HCT116 (cell line): ENCODE measurements around the gene CDC42SE2. TPM values are rescaled to one million over a fixed set of nuclear protein-coding genes. Genes with fewer than 3 reads are reported as not detected.

Experiments
- ATAC-seq: fragments of 200-7000 bp; cut with Tn5 transposase; 2 replicates; pipeline ENCODE4 v1.9.1; 2020; ENCODE audit warnings: mild to moderate bottlenecking, moderate library complexity
- BruUV-seq: library from RNA; stranded (reverse); fragments of 400-500 nt; replicated peaks from 2 replicates; lab custom pipeline; 2021; lab: Mats Ljungman, UMichigan
- CTCF ChIA-PET: fragments of 300-600 bp; sonication (Branson Sonifier 250); formaldehyde crosslinking; loops from one replicate; lab custom pipeline; 2021; ENCODE audit warnings: antibody characterized with exemption; lab: Charles Lee
- POLR2A ChIA-PET: fragments of 300-600, 350-600 bp; sonication (Branson Sonifier 250); formaldehyde crosslinking; loops from one replicate; lab custom pipeline; 2021; ENCODE audit warnings: antibody characterized with exemption; lab: Charles Lee
- RAD21 ChIA-PET, 2 experiments: fragments of 300-600 bp; sonication (Branson Sonifier 250); formaldehyde crosslinking; loops; one replicate each; lab custom pipeline; 2023; ENCODE audit warnings: low total read pairs in 2 of 2; ENCODE audit not compliant: uncharacterized antibody in 2 of 2, unreplicated experiment in 2 of 2, low non-redundant PET in 1 of 2; lab: Charles Lee
- DNase-seq: peaks from one replicate; pipeline ENCODE4 v3.0.0-alpha.2; 2010; ENCODE audit warnings: low read depth, low spot score
- H2AFZ ChIP-seq: fragments of 200-600 bp; shearing (Covaris generic), sonication (generic); 2 replicates; pipeline ENCODE4 v1.6.1; 2017; ENCODE audit warnings: low read depth, mixed run types, mixed read lengths, antibody characterized with exemption, low read length; ENCODE audit not compliant: poor library complexity, severe bottlenecking
- H3K27ac ChIP-seq: 2 replicates; pipeline ENCODE4 v1.5.1; 2012; ENCODE audit warnings: low read depth, low read length
- H3K27me3 ChIP-seq: fragments of 200-600 bp; sonication (generic); 2 replicates; pipeline ENCODE4 v1.6.1; 2016; ENCODE audit warnings: mixed run types, low read length, mixed read lengths; ENCODE audit not compliant: insufficient read depth
- H3K36me3 ChIP-seq, 2 experiments: fragments of 200-500 bp in 1 of 2; fragments of 200-600 bp in 1 of 2; sonication (Bioruptor generic) in 1 of 2; sonication (generic) in 1 of 2; 2 replicates each; pipeline versions ENCODE4 v1.5.1 to v1.6.1; 2014 to 2016; ENCODE audit warnings: low read length in 2 of 2, inconsistent platforms in 1 of 2, mixed read lengths in 1 of 2, mixed run types in 1 of 2; ENCODE audit not compliant: insufficient read depth in 2 of 2, control insufficient read depth in 1 of 2
- H3K4me1 ChIP-seq, 2 experiments: fragments of 200-600 bp in 1 of 2; sonication (generic) in 1 of 2; 2 replicates each; pipeline versions ENCODE4 v1.5.1 to v1.6.1; 2012 to 2017; ENCODE audit warnings: low read length in 2 of 2, inconsistent platforms in 1 of 2, mild to moderate bottlenecking in 1 of 2, mixed read lengths in 1 of 2, mixed run types in 1 of 2, moderate library complexity in 1 of 2; ENCODE audit not compliant: insufficient read depth in 2 of 2, control insufficient read depth in 1 of 2
- H3K4me2 ChIP-seq: fragments of 200-600 bp; sonication (generic); 2 replicates; pipeline ENCODE4 v1.6.1; 2017; ENCODE audit warnings: mixed run types, low read length, mixed read lengths
- H3K4me3 ChIP-seq, 2 experiments: fragments of 200-600 bp in 1 of 2; sonication (generic) in 1 of 2; replicated peaks in 1 of 2; 2 replicates each; pipeline ENCODE4 v1.5.1; 2011 to 2016; ENCODE audit warnings: low read length in 2 of 2, control low read depth in 1 of 2, low read depth in 1 of 2, mild to moderate bottlenecking in 1 of 2, mixed read lengths in 1 of 2, mixed run types in 1 of 2
- H3K79me2 ChIP-seq: fragments of 200-600 bp; sonication (generic); 2 replicates; pipeline ENCODE4 v1.6.1; 2017; ENCODE audit warnings: mild to moderate bottlenecking, mixed run types, low read length, moderate library complexity, mixed read lengths; ENCODE audit not compliant: insufficient read depth
- H3K9ac ChIP-seq: fragments of 200-600 bp; sonication (generic); 2 replicates; pipeline ENCODE4 v1.6.1; 2016; ENCODE audit warnings: low read length, mixed read lengths
- H3K9me2 ChIP-seq: fragments of 200-600 bp; sonication (generic), shearing (Covaris generic); 2 replicates; pipeline ENCODE4 v1.6.1; 2017; ENCODE audit warnings: mixed run types, mild to moderate bottlenecking, moderate library complexity; ENCODE audit not compliant: insufficient read depth
- H3K9me3 ChIP-seq, 2 experiments: fragments of 200-500 bp in 1 of 2; fragments of 200-600 bp in 1 of 2; sonication (Bioruptor generic) in 1 of 2; sonication (generic) in 1 of 2; 2 replicates each; pipeline ENCODE4 v1.6.1; 2014 to 2017; ENCODE audit warnings: low read length in 2 of 2, mixed read lengths in 2 of 2, inconsistent platforms in 1 of 2, low read depth in 1 of 2, mild to moderate bottlenecking in 1 of 2, mixed run types in 1 of 2, moderate library complexity in 1 of 2; ENCODE audit not compliant: control insufficient read depth in 1 of 2, insufficient read depth in 1 of 2
- H4K20me1 ChIP-seq: fragments of 200-600 bp; sonication (generic), shearing (Covaris generic); 2 replicates; pipeline ENCODE4 v1.6.1; 2017; ENCODE audit warnings: mixed run types, mild to moderate bottlenecking, moderate library complexity; ENCODE audit not compliant: insufficient read depth
- CBX3 ChIP-seq: IDR thresholded peaks from 2 replicates; pipeline ENCODE4 v1.6.1; 2012; ENCODE audit warnings: low read depth
- CEBPB ChIP-seq: IDR thresholded peaks from 2 replicates; pipeline ENCODE4 v1.6.1; 2012; ENCODE audit warnings: low read depth
- EGR1 ChIP-seq: IDR thresholded peaks from 2 replicates; pipeline ENCODE4 v1.6.1; 2012; ENCODE audit warnings: low read depth
- ELF1 ChIP-seq: IDR thresholded peaks from 2 replicates; pipeline ENCODE4 v1.6.1; 2012; ENCODE audit warnings: low read depth, borderline replicate concordance
- EZH2phosphoT487 ChIP-seq: fragments of 200-600 bp; IDR thresholded peaks from 2 replicates; pipeline ENCODE4 v1.6.1; 2018; ENCODE audit warnings: antibody characterized with exemption, borderline replicate concordance
- POLR2A ChIP-seq: IDR thresholded peaks from 2 replicates; pipeline ENCODE4 v1.7.0; 2011; ENCODE audit warnings: borderline replicate concordance; ENCODE audit not compliant: insufficient read depth, insufficient read length; ENCODE audit errors: extremely low read depth
- POLR2AphosphoS5 ChIP-seq: IDR thresholded peaks from 2 replicates; pipeline ENCODE4 v1.6.1; 2011; ENCODE audit warnings: mild to moderate bottlenecking, low read depth, low read length, moderate library complexity
- RAD21 ChIP-seq: IDR thresholded peaks from 2 replicates; pipeline ENCODE4 v1.6.1; 2012; ENCODE audit warnings: low read depth, mild to moderate bottlenecking
- SRF ChIP-seq: IDR thresholded peaks from 2 replicates; pipeline ENCODE4 v1.6.1; 2012; ENCODE audit warnings: low read depth
- YY1 ChIP-seq: IDR thresholded peaks from 2 replicates; pipeline ENCODE4 v1.6.1; 2011; ENCODE audit warnings: low read length, low read depth, moderate library complexity, mild to moderate bottlenecking; ENCODE audit not compliant: insufficient replicate concordance; ENCODE audit errors: extremely low read depth
- ZBTB33 ChIP-seq: IDR thresholded peaks from 2 replicates; pipeline ENCODE4 v1.6.1; 2011; ENCODE audit warnings: mild to moderate bottlenecking, low read length, moderate library complexity; ENCODE audit not compliant: insufficient replicate concordance; ENCODE audit errors: extremely low read depth
- ZNF274 ChIP-seq: fragments of 200-500 bp; sonication (Bioruptor generic); IDR thresholded peaks from 2 replicates; pipeline ENCODE4 v1.6.1; 2014; ENCODE audit warnings: mild to moderate bottlenecking, low read depth, low read length, inconsistent platforms
- intact Hi-C: fragments of 100-400 bp; cut with micrococcal nuclease; formaldehyde crosslinking; loops from 2 replicates; pipeline ENCODE4 v1.10.0; 2022
- total RNA-seq: library from RNA; stranded (reverse); gene quantifications from one replicate; pipeline ENCODE4 v1.2.1, GENCODE V29; 2021; ENCODE audit not compliant: unreplicated experiment
- TF ChIP-seq, protein P1 (sequence below), 3 experiments: fragments of 200-600 bp in 1 of 3; sonication (generic) in 1 of 3; IDR thresholded peaks in 2 of 3; conservative IDR thresholded peaks in 1 of 3; 2 replicates each; pipeline ENCODE4 v1.5.1; 2012 to 2017; ENCODE audit warnings: low read depth in 2 of 3, low read length in 2 of 3, antibody characterized with exemption in 1 of 3, borderline replicate concordance in 1 of 3, control low read depth in 1 of 3, mild to moderate bottlenecking in 1 of 3, mixed read lengths in 1 of 3, mixed run types in 1 of 3, moderate library complexity in 1 of 3; ENCODE audit not compliant: insufficient read depth in 1 of 3

The CDC42SE2 gene
- total RNA-seq, 1 experiment from 2014 or later: 27.0 TPM

DNA sequence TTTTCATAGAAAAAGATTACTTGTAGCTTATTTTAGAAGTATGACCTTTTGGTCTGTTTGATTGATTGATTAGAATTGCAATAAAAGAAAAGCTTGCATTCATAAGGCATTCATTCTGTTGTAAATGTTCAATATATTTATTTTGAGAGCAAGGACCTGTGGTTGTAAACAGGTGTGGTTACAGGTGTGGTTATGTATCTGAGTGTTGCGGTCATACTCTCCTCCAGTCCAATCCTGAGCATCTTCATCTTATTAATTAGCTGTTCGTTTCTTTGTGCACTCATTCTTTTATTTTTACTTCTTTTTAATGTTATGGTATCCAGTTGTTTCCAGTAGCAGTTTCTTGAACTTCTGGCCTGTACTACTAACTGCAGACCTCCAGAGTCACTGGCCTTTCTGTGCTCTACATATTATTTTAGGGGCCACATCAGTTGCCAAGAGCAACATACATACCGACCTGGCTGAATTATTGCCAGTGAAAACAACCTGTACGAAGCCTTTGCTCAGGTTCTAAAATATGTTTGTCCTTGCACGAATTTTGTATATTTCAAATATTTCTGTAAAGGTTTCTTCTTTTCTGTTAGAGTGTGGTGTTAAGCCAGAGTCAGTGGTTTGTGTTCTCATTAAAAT is 128.7 kb downstream of the CDC42SE2 start:
- Histone ChIP-seq H3K27me3 (no peaks in the 10 kb centered on the region), H3K4me2 (no peak overlapping the region), H3K4me3 (no peak overlapping the region), H3K9me3 (no peaks in the 10 kb centered on the region), H3K36me3 (peaks cover 9 to 22% of the 10 kb centered on the region in 2 experiments; a peak in 2 of 4 replicates), H3K4me1 (no peaks in the 10 kb centered on the region), H3K9ac (no peak overlapping the region), H3K9me2 (no peaks in the 10 kb centered on the region), H3K27ac (no peak overlapping the region), H4K20me1 (no peaks in the 10 kb centered on the region), H3K79me2 (no peaks in the 10 kb centered on the region), H2AFZ (no peak overlapping the region)
- TF ChIP-seq ZBTB33 (no peak), CEBPB (no peak), EZH2phosphoT487 (no peak), POLR2AphosphoS5 (no peak)
- RAD21 ChIA-PET: no interaction called here
- no TSS peak for BruUV-seq
- CTCF ChIA-PET: no interaction called here
- intact Hi-C loops: no loop called here
- POLR2A ChIA-PET: no interaction called here
- DNase-seq (no peak), ATAC-seq (no peak)

- CTCF ChIA-PET: no interaction called here
- H3K36me3 ChIP-seq: peaks cover 9 to 22% of the 10 kb centered on the region in 2 experiments; a peak in 2 of 4 replicates
- TF ChIP-seq ZBTB33: no peak
- no peak for TF ChIP-seq SRF
- no peak for TF ChIP-seq POLR2AphosphoS5
- TF ChIP-seq POLR2A: no peak
- TF ChIP-seq ZNF274: no peak
- no peak for TF ChIP-seq EGR1
- no peak for TF ChIP-seq YY1
- TF ChIP-seq ELF1: no peak
- TF ChIP-seq, protein P1, sequence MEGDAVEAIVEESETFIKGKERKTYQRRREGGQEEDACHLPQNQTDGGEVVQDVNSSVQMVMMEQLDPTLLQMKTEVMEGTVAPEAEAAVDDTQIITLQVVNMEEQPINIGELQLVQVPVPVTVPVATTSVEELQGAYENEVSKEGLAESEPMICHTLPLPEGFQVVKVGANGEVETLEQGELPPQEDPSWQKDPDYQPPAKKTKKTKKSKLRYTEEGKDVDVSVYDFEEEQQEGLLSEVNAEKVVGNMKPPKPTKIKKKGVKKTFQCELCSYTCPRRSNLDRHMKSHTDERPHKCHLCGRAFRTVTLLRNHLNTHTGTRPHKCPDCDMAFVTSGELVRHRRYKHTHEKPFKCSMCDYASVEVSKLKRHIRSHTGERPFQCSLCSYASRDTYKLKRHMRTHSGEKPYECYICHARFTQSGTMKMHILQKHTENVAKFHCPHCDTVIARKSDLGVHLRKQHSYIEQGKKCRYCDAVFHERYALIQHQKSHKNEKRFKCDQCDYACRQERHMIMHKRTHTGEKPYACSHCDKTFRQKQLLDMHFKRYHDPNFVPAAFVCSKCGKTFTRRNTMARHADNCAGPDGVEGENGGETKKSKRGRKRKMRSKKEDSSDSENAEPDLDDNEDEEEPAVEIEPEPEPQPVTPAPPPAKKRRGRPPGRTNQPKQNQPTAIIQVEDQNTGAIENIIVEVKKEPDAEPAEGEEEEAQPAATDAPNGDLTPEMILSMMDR (IDR thresholded peaks at IDR 0.05 in 2 of 3, conservative IDR thresholded peaks at IDR 0.05 in 1 of 3; ENCODE audit: borderline replicate concordance in 1 of 3, insufficient read depth in 1 of 3, low read depth in 2 of 3, low read length in 2 of 3): no peak
- no peak for TF ChIP-seq RAD21
- TF ChIP-seq CBX3: no peak
- no peak for TF ChIP-seq EZH2phosphoT487
Measured at GRCh38 chr5:131393498-131393968, 129.7 kb downstream of the CDC42SE2 start.

More at GRCh38 chr5:131393498-131393968, 129.7 kb downstream of the CDC42SE2 start:
- no peaks in the 10 kb centered on the region for H3K27me3 ChIP-seq
- no peak overlapping the region for H3K4me3 ChIP-seq
- H3K27ac ChIP-seq: no peak overlapping the region
- intact Hi-C loops: no loop called here
- H3K4me1 ChIP-seq: no peaks in the 10 kb centered on the region
- ATAC-seq: no peak
- no peaks in the 10 kb centered on the region for H3K79me2 ChIP-seq
- POLR2A ChIA-PET: no interaction called here
- no peaks in the 10 kb centered on the region for H3K9me3 ChIP-seq
- H3K9ac ChIP-seq: no peak overlapping the region
- H3K9me2 ChIP-seq: no peaks in the 10 kb centered on the region
- RAD21 ChIA-PET: no interaction called here
- H4K20me1 ChIP-seq: no peaks in the 10 kb centered on the region
- DNase-seq: no peak
- BruUV-seq: no TSS peak
- H3K4me2 ChIP-seq: no peak overlapping the region
- H2AFZ ChIP-seq: no peak overlapping the region
